22Rv1 (cell line): ENCODE data around the gene ZNF366.

Experiments used
- ZFX ChIP-seq: fragments of 450-650 bp; IDR thresholded peaks from 2 replicates; pipeline ENCODE4 v1.6.1; 2017; ENCODE audit warnings: antibody characterized with exemption, borderline replicate concordance
- TF ChIP-seq, protein P1 (sequence below): fragments of 450-650 bp; IDR thresholded peaks from 2 replicates; pipeline ENCODE4 v1.5.1; 2017; ENCODE audit warnings: mild to moderate bottlenecking

DNA sequence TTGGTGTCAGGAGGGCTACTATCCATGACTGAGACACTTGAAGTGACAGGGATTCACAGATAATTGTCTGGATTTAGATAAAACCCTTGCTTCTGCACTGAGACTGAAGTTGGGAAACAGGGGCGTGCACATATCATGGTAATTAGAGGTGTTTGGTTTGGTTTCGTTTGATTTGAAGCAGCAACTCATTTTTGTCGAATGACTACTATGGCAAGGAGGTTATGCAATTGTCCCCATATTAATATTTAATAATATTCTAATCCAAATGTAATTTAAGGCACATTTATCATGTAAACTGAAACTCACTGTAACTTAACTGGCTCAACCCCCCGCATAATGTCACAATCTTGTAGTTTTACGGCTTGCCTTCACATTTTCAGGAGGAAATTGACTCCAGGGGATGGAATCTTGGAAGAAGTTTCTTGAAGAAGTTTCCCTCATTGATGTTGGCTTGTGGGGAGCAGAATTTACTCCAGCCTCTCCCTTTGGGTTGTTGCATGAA, 12.5 kb downstream of the ZNF366 start:
- TF ChIP-seq, protein P1, sequence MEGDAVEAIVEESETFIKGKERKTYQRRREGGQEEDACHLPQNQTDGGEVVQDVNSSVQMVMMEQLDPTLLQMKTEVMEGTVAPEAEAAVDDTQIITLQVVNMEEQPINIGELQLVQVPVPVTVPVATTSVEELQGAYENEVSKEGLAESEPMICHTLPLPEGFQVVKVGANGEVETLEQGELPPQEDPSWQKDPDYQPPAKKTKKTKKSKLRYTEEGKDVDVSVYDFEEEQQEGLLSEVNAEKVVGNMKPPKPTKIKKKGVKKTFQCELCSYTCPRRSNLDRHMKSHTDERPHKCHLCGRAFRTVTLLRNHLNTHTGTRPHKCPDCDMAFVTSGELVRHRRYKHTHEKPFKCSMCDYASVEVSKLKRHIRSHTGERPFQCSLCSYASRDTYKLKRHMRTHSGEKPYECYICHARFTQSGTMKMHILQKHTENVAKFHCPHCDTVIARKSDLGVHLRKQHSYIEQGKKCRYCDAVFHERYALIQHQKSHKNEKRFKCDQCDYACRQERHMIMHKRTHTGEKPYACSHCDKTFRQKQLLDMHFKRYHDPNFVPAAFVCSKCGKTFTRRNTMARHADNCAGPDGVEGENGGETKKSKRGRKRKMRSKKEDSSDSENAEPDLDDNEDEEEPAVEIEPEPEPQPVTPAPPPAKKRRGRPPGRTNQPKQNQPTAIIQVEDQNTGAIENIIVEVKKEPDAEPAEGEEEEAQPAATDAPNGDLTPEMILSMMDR = no peak
- no peak for TF ChIP-seq ZFX
